K562 (cell line): ENCODE data around the gene PLK4. TPM values are rescaled to one million over a fixed set of nuclear protein-coding genes. Genes with fewer than 3 reads are reported as not detected.
"Not testable (repeated sequence)": the region's sequence is repeated elsewhere in the genome, so short reads cannot be mapped to it uniquely, and the experiment has no call there.

Experiments
- ATAC-seq: fragments of 200-7000 bp; cut with Tn5 transposase; 3 replicates; pipeline ENCODE4 v1.9.1; 2020; ENCODE audit warnings: moderate library complexity
- BruUV-seq: library from RNA; stranded (reverse); fragments of 400-500 nt; replicated peaks from 2 replicates; lab custom pipeline; 2021; lab: Mats Ljungman, UMichigan
- CTCF ChIA-PET: fragments of 300-600 bp; formaldehyde crosslinking; extraction: SDS; loops from one replicate; lab custom pipeline; 2021; ENCODE audit warnings: low intra/inter-chr PET ratio; lab: Yijun Ruan, JAX
- POLR2A ChIA-PET: fragments of 300-600, 350-650 bp; sonication (Branson Sonifier 250); formaldehyde crosslinking; extraction: SDS; loops from one replicate; lab custom pipeline; 2021; ENCODE audit warnings: antibody characterized with exemption, inconsistent platforms; lab: Yijun Ruan, JAX
- DNase-seq, 4 experiments: peaks; one replicate each; pipeline versions ENCODE4 v3.0.0 to v3.0.0-alpha.2; 2011 to 2018; ENCODE audit warnings: low spot score in 3 of 4, mixed read lengths in 3 of 4; ENCODE audit errors: extremely low read depth in 1 of 4
- FAIRE-seq: peaks from 2 replicates; lab custom pipeline; 2011; peaks lifted over from hg19 to GRCh38; lab: Jason Lieb, UNC
- H2AFZ ChIP-seq: 2 replicates; pipeline ENCODE4 v1.6.0; 2011; ENCODE audit warnings: low read depth, low read length, control low read depth, inconsistent platforms
- H3K27ac ChIP-seq: fragments of 200-600 bp; 3 replicates; pipeline ENCODE4 v1.8.0; 2011; ENCODE audit warnings: low read depth, mild to moderate bottlenecking, control low read depth, inconsistent platforms, low read length, moderate library complexity, mixed read lengths; ENCODE audit errors: extremely low read depth
- H3K27me3 ChIP-seq, 2 experiments: fragments of 300-600 bp in 1 of 2; 2 replicates in 1 of 2; 3 replicates in 1 of 2; pipeline versions ENCODE4 v1.6.0 to v1.8.0; 2011; ENCODE audit warnings: inconsistent platforms in 2 of 2, low read length in 2 of 2, mild to moderate bottlenecking in 1 of 2, mixed read lengths in 1 of 2, moderate library complexity in 1 of 2; ENCODE audit not compliant: control insufficient read depth in 2 of 2, insufficient read depth in 2 of 2
- H3K36me3 ChIP-seq: fragments of 300-600 bp; 3 replicates; pipeline ENCODE4 v1.8.0; 2011; ENCODE audit warnings: mild to moderate bottlenecking, low read length, inconsistent platforms; ENCODE audit not compliant: control insufficient read depth, insufficient read depth
- H3K4me1 ChIP-seq, 2 experiments: fragments of 200-600 bp in 1 of 2; replicated peaks in 1 of 2; 2 replicates in 1 of 2; 3 replicates in 1 of 2; pipeline versions ENCODE4 v1.5.1 to v1.8.0; 2011; ENCODE audit warnings: inconsistent platforms in 2 of 2, low read length in 2 of 2, mild to moderate bottlenecking in 1 of 2, mixed read lengths in 1 of 2, moderate library complexity in 1 of 2; ENCODE audit not compliant: control insufficient read depth in 2 of 2, insufficient read depth in 2 of 2
- H3K4me2 ChIP-seq: 2 replicates; pipeline ENCODE4 v1.6.1; 2011; ENCODE audit warnings: low read length, control low read depth, inconsistent platforms, mixed read lengths; ENCODE audit not compliant: insufficient read depth
- H3K4me3 ChIP-seq: fragments of 200-600 bp; sonication (generic), shearing (Covaris generic); 2 replicates; pipeline ENCODE4 v1.5.1; 2016; ENCODE audit warnings: control low read depth, inconsistent platforms
- H3K79me2 ChIP-seq: fragments of 200-600 bp; 3 replicates; pipeline ENCODE4 v1.8.0; 2011; ENCODE audit warnings: low read length, inconsistent platforms; ENCODE audit not compliant: control insufficient read depth, insufficient read depth
- H3K9ac ChIP-seq, 2 experiments: 2 replicates each; pipeline versions ENCODE4 v1.6.0 to v1.6.1; 2011; ENCODE audit warnings: low read depth in 2 of 2, low read length in 2 of 2, control low read depth in 1 of 2, inconsistent platforms in 1 of 2, mild to moderate bottlenecking in 1 of 2, mixed read lengths in 1 of 2; ENCODE audit not compliant: insufficient read depth in 1 of 2
- H3K9me1 ChIP-seq: one replicate; pipeline ENCODE4 v1.6.0; 2011; ENCODE audit warnings: inconsistent platforms, mild to moderate bottlenecking, low read length, moderate library complexity; ENCODE audit not compliant: control insufficient read depth, insufficient read depth
- H3K9me3 ChIP-seq: replicated peaks from 2 replicates; pipeline ENCODE4 v1.5.1; 2011; ENCODE audit warnings: low read depth, low read length, inconsistent platforms; ENCODE audit not compliant: control insufficient read depth, insufficient read depth
- H4K20me1 ChIP-seq: replicated peaks from 2 replicates; pipeline ENCODE4 v1.6.1; 2011; ENCODE audit warnings: low read length, inconsistent platforms, mixed read lengths; ENCODE audit not compliant: control insufficient read depth, insufficient read depth
- CEBPB ChIP-seq: fragments of 450-650 bp; IDR thresholded peaks from 2 replicates; pipeline ENCODE4 v1.6.1; 2016; ENCODE audit warnings: missing genetic modification characterization, missing compliant biosample characterization
- CEBPG ChIP-seq, 3 experiments: fragments of 200-800 bp in 1 of 3; sonication (Bioruptor generic) in 1 of 3; sonication (generic) in 1 of 3; formaldehyde crosslinking in 1 of 3; IDR thresholded peaks in 2 of 3; conservative IDR thresholded peaks in 1 of 3; 2 replicates each; pipeline versions ENCODE4 v1.6.1 to v1.8.0; 2016 to 2022; ENCODE audit warnings: missing compliant biosample characterization in 2 of 3, missing genetic modification characterization in 2 of 3, mild to moderate bottlenecking in 1 of 3, missing genetic modification reagents in 1 of 3
- WGBS: fragments of 100-300 bp; shearing (Covaris generic); methylation state at CpG from one replicate; pipeline ENCODE4 v1.1.6; 2016; ENCODE audit warnings: low coverage, mixed read lengths; ENCODE audit not compliant: insufficient coverage; ENCODE audit errors: missing lambda C conversion rate; 5-methylcytosine and 5-hydroxymethylcytosine counted together
- in situ Hi-C: fragments of 300-500 bp; cut with MboI; formaldehyde crosslinking; loops from 4 replicates; pipeline ENCODE4 v1.15.0; 2018; ENCODE audit warnings: inconsistent platforms, mixed read lengths
- intact Hi-C: fragments of 100-400 bp; cut with micrococcal nuclease; formaldehyde crosslinking; loops from 2 replicates; pipeline ENCODE4 v1.14.2; 2022
- polyA plus RNA-seq, 8 experiments: library from polyadenylated mRNA; depleted of rRNA in 4 of 8; stranded (reverse) in 5 of 8; unstranded in 3 of 8; fragments of >200 nt; fragmentation: Nextera tagmentation in 2 of 8; fragmentation: Illumina TruSeq in 1 of 8; extraction: Ambion mirVana in 2 of 8; extraction: Trizol in 1 of 8; gene quantifications; 2 replicates each; pipeline versions ENCODE4 v1.2.1 to v1.2.3, GENCODE V29; 2011 to 2014; ENCODE audit warnings: inconsistent platforms in 1 of 8, missing spikeins in 1 of 8
- total RNA-seq, 7 experiments: library from RNA; depleted of rRNA in 6 of 7; stranded (reverse); fragments of >200 nt in 6 of 7; fragmentation: Illumina TruSeq in 2 of 7; extraction: Trizol in 2 of 7; gene quantifications; 2 replicates each; pipeline versions ENCODE4 v1.2.1 to v1.2.3, GENCODE V29; 2011 to 2021; ENCODE audit warnings: low replicate concordance in 1 of 7
- TF ChIP-seq, protein P1 (sequence below): fragments of 250-450 bp; sonication (Bioruptor Pico); IDR thresholded peaks from 2 replicates; pipeline ENCODE4 v1.8.0; 2021; ENCODE audit warnings: moderate library complexity, mild to moderate bottlenecking, inconsistent platforms

Gene PLK4
- total and polyA plus RNA-seq, 9 of the 15 experiments (the other 6 are each of a cell fraction or from before 2014, with no cell fraction given): 16.2 to 95.3 (median 54.3) TPM

DNA sequence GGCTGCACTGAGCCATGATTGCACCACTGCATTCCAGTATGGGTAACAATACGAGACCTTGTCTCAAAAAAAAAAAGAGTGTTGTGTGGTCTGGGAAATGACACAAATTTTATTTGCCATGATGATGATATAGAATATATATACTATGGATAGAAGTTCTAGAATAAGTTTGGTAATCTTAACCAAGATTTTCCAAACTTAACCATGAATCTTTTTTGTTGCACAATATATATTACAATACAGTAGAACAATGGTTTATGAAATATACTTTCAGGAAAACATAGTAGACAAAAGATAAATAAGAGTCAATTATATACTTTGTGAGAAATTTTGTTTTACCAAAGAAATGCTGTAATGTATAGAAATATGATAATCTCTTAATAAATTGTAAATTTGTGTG, 49.5 kb downstream of the PLK4 start:
- H3K4me3 ChIP-seq: no peak overlapping the region
- DNase-seq: no peak
- H3K9me1 ChIP-seq: no peaks in the 10 kb centered on the region
- intact Hi-C loops (no loop called here), in situ Hi-C loops (no loop called here)
- no peaks in the 10 kb centered on the region for H3K9me3 ChIP-seq
- no peaks in the 10 kb centered on the region for H4K20me1 ChIP-seq
- ChIA-PET CTCF (no interaction called here), POLR2A (no interaction called here)
- H3K79me2 ChIP-seq: no peaks in the 10 kb centered on the region
- H3K4me2 ChIP-seq: no peak overlapping the region
- FAIRE-seq: no peak
- no peaks in the 10 kb centered on the region for H3K4me1 ChIP-seq
- no TSS peak for BruUV-seq
- no peak overlapping the region for H3K9ac ChIP-seq
- 88% methylated on average over 1 of the region's 1 CpG for WGBS
- H3K36me3 ChIP-seq: peaks cover 10% of the 10 kb centered on the region; the same call in 1 of the 3 replicates
- ATAC-seq: no peak
- no peak overlapping the region for H2AFZ ChIP-seq
- TF ChIP-seq CEBPG (CRISPR knock-in tag; IDR thresholded peaks at IDR 0.05) (no peak), CEBPG (tag; conservative IDR thresholded peaks at IDR 0.05 in 1 of 2, IDR thresholded peaks at IDR 0.05 in 1 of 2) (peak in 1 of 2 experiments; percentile 62; a peak in 2 of 4 replicates), CEBPB (tag) (peak; percentile 61)
- TF ChIP-seq, protein P1, sequence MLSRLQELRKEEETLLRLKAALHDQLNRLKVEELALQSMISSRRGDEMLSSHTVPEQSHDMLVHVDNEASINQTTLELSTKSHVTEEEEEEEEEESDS (CRISPR knock-in tag): no peak
- no peak overlapping the region for H3K27ac ChIP-seq
- H3K27me3 ChIP-seq: no peaks in the 10 kb centered on the region

DNA sequence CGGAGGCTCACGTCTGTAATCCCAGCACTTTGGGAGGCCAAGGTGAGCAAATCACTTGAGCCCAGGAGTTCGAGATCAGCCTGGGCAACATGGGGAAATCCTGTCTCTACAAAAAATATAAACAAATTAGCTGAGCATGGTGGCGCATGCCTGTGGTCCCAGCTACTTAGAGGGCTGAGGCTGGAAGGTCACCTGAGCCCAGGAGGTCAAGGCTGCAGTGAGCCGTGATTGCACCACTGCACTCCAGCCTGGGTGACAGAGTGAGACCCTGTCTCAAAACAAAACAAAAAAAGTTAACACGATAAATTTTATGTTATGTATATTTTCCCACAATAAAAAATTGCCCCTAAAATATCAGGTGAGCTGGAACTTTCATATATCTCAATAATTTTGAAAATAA, 51.1 kb downstream of the PLK4 start:
- H3K36me3 ChIP-seq, in situ Hi-C loops, H3K27ac ChIP-seq, CTCF ChIA-PET, H3K9ac ChIP-seq, H3K9me1 ChIP-seq, H3K4me3 ChIP-seq, intact Hi-C loops, BruUV-seq, ATAC-seq, FAIRE-seq, H2AFZ ChIP-seq, DNase-seq, H3K27me3 ChIP-seq, H3K9me3 ChIP-seq, H4K20me1 ChIP-seq, H3K79me2 ChIP-seq, H3K4me2 ChIP-seq, H3K4me1 ChIP-seq: not testable (repeated sequence)
- WGBS: 72% methylated on average over 6 of the region's 6 CpGs
- POLR2A ChIA-PET: interaction anchor here (0.6 to 1.9 kb wide), 2 partner anchors 15 to 29 kb away, joined by 3 to 4 read pairs; no protein-coding TSS in a partner anchor
